Fibroblast of skin of back (primary cell): Measurements from ENCODE around the gene LPAR2. TPM values are rescaled to one million over a fixed set of nuclear protein-coding genes. Genes with fewer than 3 reads are reported as not detected.
"Not testable (repeated sequence)": the region's sequence is repeated elsewhere in the genome, so short reads cannot be mapped to it uniquely, and the experiment has no call there.

Experiments used
- DNase-seq: peaks from one replicate; pipeline ENCODE4 v3.0.0-alpha.2; 2013
- polyA plus RNA-seq, 2 experiments: library from polyadenylated mRNA; unstranded; fragments of 120-200 nt; gene quantifications; one replicate each; pipeline ENCODE4 v1.2.1, GENCODE V29; 2013; ENCODE audit not compliant: insufficient read length in 2 of 2

LPAR2 gene
- 2.3 TPM for polyA plus RNA-seq (2013, experiment 1 of 2; ENCODE audit: insufficient read length)
- polyA plus RNA-seq (2013, experiment 2 of 2; ENCODE audit: insufficient read length) = 3.4 TPM

- DNase-seq = no peak
These were observed at the start of gene LPAR2 for GRCh38 chr19:19627621-19628500. Gene LPAR2, minus strand, starts transcription at chr19:19628220. Its CDS starts 945 bp downstream, at chr19:19627275.

- DNase-seq = no peak
These were observed 49.6 kb upstream of the LPAR2 start for GRCh38 chr19:19677579-19677978.

- no peak for DNase-seq
These were observed 46.3 kb upstream of the LPAR2 start for GRCh38 chr19:19674315-19674714.

- DNase-seq = no peak
These were observed 44.8 kb upstream of the LPAR2 start for GRCh38 chr19:19672816-19673215.

GRCh38 chr19:19670070-19670551, 42.1 kb upstream of the LPAR2 start:
- peak; percentile 26 for DNase-seq

GRCh38 chr19:19668230-19669012, 40.4 kb upstream of the LPAR2 start, which contains the start of gene ZNF101:
Gene ZNF101, plus strand, starts transcription at chr19:19668839. Its CDS starts 125 bp downstream, at chr19:19668964.
- DNase-seq = peak; percentile 88

GRCh38 chr19:19665420-19665948, 37.5 kb upstream of the LPAR2 start:
- DNase-seq = not testable (repeated sequence)

- peak; percentile 97 for DNase-seq
These were observed 35.5 kb upstream of the LPAR2 start, which contains the start of gene ATP13A1 for GRCh38 chr19:19663256-19664120. Gene ATP13A1, minus strand, starts transcription at chr19:19663676. Its CDS starts 10 bp downstream, at chr19:19663666.

GRCh38 chr19:19662871-19663255, 34.8 kb upstream of the LPAR2 start:
- no peak for DNase-seq

GRCh38 chr19:19662344-19662743, 34.3 kb upstream of the LPAR2 start:
- DNase-seq = no peak

GRCh38 chr19:19661675-19662251, 33.7 kb upstream of the LPAR2 start:
- DNase-seq = no peak

- no peak for DNase-seq
These were observed 33.2 kb upstream of the LPAR2 start for GRCh38 chr19:19661141-19661674.

GRCh38 chr19:19659646-19660245, 31.7 kb upstream of the LPAR2 start:
- no peak for DNase-seq

GRCh38 chr19:19657397-19657783, 29.4 kb upstream of the LPAR2 start:
- DNase-seq = no peak

GRCh38 chr19:19656451-19657396, 28.7 kb upstream of the LPAR2 start:
- no peak for DNase-seq

GRCh38 chr19:19655641-19656343, 27.8 kb upstream of the LPAR2 start:
- no peak for DNase-seq

GRCh38 chr19:19655051-19655594, 27.1 kb upstream of the LPAR2 start:
- DNase-seq = no peak

GRCh38 chr19:19654441-19654840, 26.4 kb upstream of the LPAR2 start:
- DNase-seq = no peak
